SK-N-SH treated with all-trans-retinoic acid at 6 μM for 48 hours (cell line): ENCODE data around the gene LHFPL2.
"Not testable (repeated sequence)": the region's sequence is repeated elsewhere in the genome, so short reads cannot be mapped to it uniquely, and the experiment has no call there.

Experiments
- ATAC-seq: fragments of 200-7000 bp; cut with Tn5 transposase; 3 replicates; pipeline ENCODE4 v1.9.1; 2020; ENCODE audit warnings: mild to moderate bottlenecking, moderate library complexity
- ARNTL ChIP-seq: fragments of 450-650 bp; formaldehyde crosslinking; IDR thresholded peaks from 2 replicates; pipeline ENCODE4 v1.5.0; 2020; ENCODE audit warnings: low read depth, mild to moderate bottlenecking, moderate library complexity, borderline replicate concordance
- BACH2 ChIP-seq: fragments of 250-450 bp; sonication (Bioruptor Pico); IDR thresholded peaks from 2 replicates; pipeline ENCODE4 v1.9.0; 2021; ENCODE audit warnings: mild to moderate bottlenecking, borderline replicate concordance
- CREB5 ChIP-seq: fragments of 250-450 bp; sonication (Bioruptor Pico); IDR thresholded peaks from 2 replicates; pipeline ENCODE4 v1.5.1; 2020; ENCODE audit warnings: low read depth, mild to moderate bottlenecking, moderate library complexity
- CSRNP3 ChIP-seq: fragments of 250-450 bp; sonication (Bioruptor Pico); IDR thresholded peaks from 2 replicates; pipeline ENCODE4 v1.5.1; 2021; ENCODE audit warnings: mild to moderate bottlenecking, moderate library complexity
- ESRRG ChIP-seq: fragments of 250-450 bp; sonication (Bioruptor Pico); IDR thresholded peaks from 2 replicates; pipeline ENCODE4 v1.6.1; 2021; ENCODE audit warnings: mild to moderate bottlenecking
- GLIS3 ChIP-seq: fragments of 250-450 bp; sonication (Bioruptor Pico); IDR thresholded peaks from 2 replicates; pipeline ENCODE4 v1.5.0; 2020; ENCODE audit warnings: mild to moderate bottlenecking, moderate library complexity
- OSR1 ChIP-seq: fragments of 250-450 bp; sonication (Bioruptor Pico); IDR thresholded peaks from 2 replicates; pipeline ENCODE4 v1.8.0; 2022; ENCODE audit warnings: moderate library complexity, mild to moderate bottlenecking, inconsistent platforms
- PATZ1 ChIP-seq: fragments of 250-450 bp; sonication (Bioruptor Pico); IDR thresholded peaks from 2 replicates; pipeline ENCODE4 v1.8.0; 2020; ENCODE audit warnings: mild to moderate bottlenecking, moderate library complexity, borderline replicate concordance
- POU6F1 ChIP-seq: fragments of 250-450 bp; sonication (Bioruptor Pico); IDR thresholded peaks from 2 replicates; pipeline ENCODE4 v1.8.0; 2021; ENCODE audit warnings: low read depth, mild to moderate bottlenecking, moderate library complexity, borderline replicate concordance
- PPARA ChIP-seq: fragments of 250-450 bp; sonication (Bioruptor Pico); IDR thresholded peaks from 2 replicates; pipeline ENCODE4 v1.5.0; 2020; ENCODE audit warnings: mild to moderate bottlenecking, borderline replicate concordance
- RARB ChIP-seq: fragments of 250-450 bp; sonication (Bioruptor Pico); IDR thresholded peaks from 2 replicates; pipeline ENCODE4 v1.8.0; 2021; ENCODE audit warnings: mild to moderate bottlenecking, moderate library complexity
- SNAI2 ChIP-seq: fragments of 250-450 bp; sonication (Bioruptor Pico); IDR thresholded peaks from 2 replicates; pipeline ENCODE4 v1.5.0; 2020; ENCODE audit warnings: mild to moderate bottlenecking, moderate library complexity
- TCF4 ChIP-seq: fragments of 250-450 bp; sonication (Bioruptor Pico); IDR thresholded peaks from 2 replicates; pipeline ENCODE4 v1.8.0; 2021; ENCODE audit warnings: mild to moderate bottlenecking, moderate library complexity, borderline replicate concordance
- TOX ChIP-seq: fragments of 250-450 bp; sonication (Bioruptor Pico); IDR thresholded peaks from 2 replicates; pipeline ENCODE4 v1.8.0; 2021; ENCODE audit warnings: mild to moderate bottlenecking, moderate library complexity, borderline replicate concordance
- TSHZ2 ChIP-seq: fragments of 250-450 bp; sonication (Bioruptor Pico); IDR thresholded peaks from 2 replicates; pipeline ENCODE4 v1.5.0; 2020; ENCODE audit warnings: mild to moderate bottlenecking, moderate library complexity
- ZC3H10 ChIP-seq: fragments of 250-450 bp; sonication (Bioruptor Pico); IDR thresholded peaks from 2 replicates; pipeline ENCODE4 v1.5.1; 2021; ENCODE audit warnings: mild to moderate bottlenecking, moderate library complexity
- ZFP3 ChIP-seq: fragments of 250-450 bp; sonication (Bioruptor Pico); IDR thresholded peaks from 2 replicates; pipeline ENCODE4 v1.5.0; 2020; ENCODE audit warnings: mild to moderate bottlenecking, moderate library complexity
- ZFP30 ChIP-seq: fragments of 450-650 bp; formaldehyde crosslinking; IDR thresholded peaks from 2 replicates; pipeline ENCODE4 v1.5.0; 2022; ENCODE audit warnings: mild to moderate bottlenecking, moderate library complexity
- ZNF565 ChIP-seq: fragments of 450-650 bp; formaldehyde crosslinking; conservative IDR thresholded peaks from 2 replicates; pipeline ENCODE4 v1.5.0; 2020; ENCODE audit warnings: low read depth, mild to moderate bottlenecking, moderate library complexity
- ZNF70 ChIP-seq: fragments of 450-650 bp; formaldehyde crosslinking; IDR thresholded peaks from 2 replicates; pipeline ENCODE4 v1.5.0; 2020; ENCODE audit warnings: mild to moderate bottlenecking, moderate library complexity
- ZNF8 ChIP-seq: fragments of 450-650 bp; formaldehyde crosslinking; IDR thresholded peaks from 2 replicates; pipeline ENCODE4 v1.5.0; 2020; ENCODE audit warnings: mild to moderate bottlenecking, moderate library complexity

LHFPL2 gene

GRCh38 chr5:78690253-78690972 lies 41.8 kb upstream of the LHFPL2 start:
- TF ChIP-seq TOX (no peak), PATZ1 (CRISPR knock-in tag) (no peak), ZFP30 (no peak), ZNF565 (CRISPR knock-in tag) (no peak), GLIS3 (CRISPR knock-in tag) (no peak), POU6F1 (CRISPR knock-in tag) (no peak), ZC3H10 (no peak), RARB (CRISPR knock-in tag) (no peak), TSHZ2 (no peak), BACH2 (no peak), ZFP3 (CRISPR knock-in tag) (no peak), CREB5 (CRISPR knock-in tag) (no peak), OSR1 (CRISPR knock-in tag) (no peak), ZNF8 (CRISPR knock-in tag) (no peak), ARNTL (CRISPR knock-in tag) (no peak), PPARA (CRISPR knock-in tag) (no peak), CSRNP3 (CRISPR knock-in tag) (no peak), SNAI2 (CRISPR knock-in tag) (no peak), TCF4 (CRISPR knock-in tag) (no peak), ESRRG (CRISPR knock-in tag) (no peak)
- ATAC-seq: no peak

- no peak for TF ChIP-seq BACH2
- no peak for TF ChIP-seq ZNF70 (CRISPR knock-in tag)
- TF ChIP-seq PPARA (CRISPR knock-in tag): no peak
- no peak for TF ChIP-seq POU6F1 (CRISPR knock-in tag)
- TF ChIP-seq, all 23 proteins: peak for 0
- no peak for ATAC-seq
Observed at GRCh38 chr5:78689540-78690252, 41.1 kb upstream of the LHFPL2 start.

- ATAC-seq: not testable (repeated sequence)
Observed at GRCh38 chr5:78687514-78687913, 38.9 kb upstream of the LHFPL2 start.

- not testable (repeated sequence) for ATAC-seq
Observed at GRCh38 chr5:78683905-78684304, 35.3 kb upstream of the LHFPL2 start.
